Hepatocyte (in vitro differentiated cells): ENCODE measurements around the gene GGA2.

Source experiments
- EZH2 ChIP-seq: fragments of 200-600 bp; sonication (generic); IDR thresholded peaks from 2 replicates; pipeline ENCODE4 v1.6.1; 2016; ENCODE audit warnings: antibody characterized with exemption, mild to moderate bottlenecking, borderline replicate concordance
- TF ChIP-seq, protein P1 (sequence below): fragments of 200-600 bp; sonication (generic); IDR thresholded peaks from 2 replicates; pipeline ENCODE4 v1.5.1; 2016; ENCODE audit warnings: antibody characterized with exemption, mild to moderate bottlenecking; ENCODE audit not compliant: poor library complexity

DNA sequence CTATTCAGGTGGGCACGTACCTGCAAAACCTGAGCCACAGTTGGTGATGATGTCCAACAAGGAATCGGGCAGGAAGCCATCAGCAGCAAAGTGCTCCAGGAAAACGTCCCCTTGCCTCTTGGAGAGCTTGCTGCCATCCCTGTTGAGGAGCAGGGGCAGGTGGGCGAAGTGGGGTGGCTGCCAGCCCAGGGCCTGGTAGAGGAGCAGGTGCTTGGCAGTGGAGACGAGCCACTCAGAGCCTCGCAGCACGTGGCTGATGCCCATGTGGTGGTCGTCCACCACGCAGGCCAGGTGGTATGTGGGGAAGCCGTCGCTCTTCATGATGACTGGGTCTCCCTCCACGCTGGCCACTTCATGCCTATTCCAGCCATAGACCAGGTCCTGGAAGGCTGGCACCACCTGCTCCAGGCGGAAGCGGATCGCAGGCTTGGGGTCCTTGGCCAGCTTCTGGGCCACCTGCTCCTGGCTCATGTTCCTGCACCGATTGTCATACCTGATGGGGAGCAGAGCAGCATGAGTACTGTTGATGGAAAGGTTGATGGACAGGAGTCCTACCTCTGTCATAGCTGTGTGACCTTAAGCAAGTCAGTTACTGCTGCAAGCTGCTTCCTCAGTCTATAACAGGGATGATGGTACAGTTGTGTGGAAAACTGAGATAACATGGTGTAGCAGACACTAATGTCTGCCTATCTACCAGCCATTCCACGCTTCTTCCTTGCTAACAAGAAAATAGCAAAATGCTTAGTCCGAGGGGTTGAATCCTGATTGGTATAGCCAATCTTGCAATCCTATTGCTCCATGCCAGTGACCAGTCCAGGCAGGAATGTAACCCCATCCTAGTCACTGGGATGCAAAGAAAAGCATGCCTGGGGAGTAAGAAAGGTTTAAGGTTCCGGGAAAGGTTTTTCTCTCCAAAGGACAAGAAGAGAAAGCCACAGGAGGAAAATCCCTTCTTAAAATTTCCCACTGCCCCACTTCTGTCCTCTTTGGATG lies 24.9 kb upstream of the GGA2 start:
- TF ChIP-seq, protein P1, sequence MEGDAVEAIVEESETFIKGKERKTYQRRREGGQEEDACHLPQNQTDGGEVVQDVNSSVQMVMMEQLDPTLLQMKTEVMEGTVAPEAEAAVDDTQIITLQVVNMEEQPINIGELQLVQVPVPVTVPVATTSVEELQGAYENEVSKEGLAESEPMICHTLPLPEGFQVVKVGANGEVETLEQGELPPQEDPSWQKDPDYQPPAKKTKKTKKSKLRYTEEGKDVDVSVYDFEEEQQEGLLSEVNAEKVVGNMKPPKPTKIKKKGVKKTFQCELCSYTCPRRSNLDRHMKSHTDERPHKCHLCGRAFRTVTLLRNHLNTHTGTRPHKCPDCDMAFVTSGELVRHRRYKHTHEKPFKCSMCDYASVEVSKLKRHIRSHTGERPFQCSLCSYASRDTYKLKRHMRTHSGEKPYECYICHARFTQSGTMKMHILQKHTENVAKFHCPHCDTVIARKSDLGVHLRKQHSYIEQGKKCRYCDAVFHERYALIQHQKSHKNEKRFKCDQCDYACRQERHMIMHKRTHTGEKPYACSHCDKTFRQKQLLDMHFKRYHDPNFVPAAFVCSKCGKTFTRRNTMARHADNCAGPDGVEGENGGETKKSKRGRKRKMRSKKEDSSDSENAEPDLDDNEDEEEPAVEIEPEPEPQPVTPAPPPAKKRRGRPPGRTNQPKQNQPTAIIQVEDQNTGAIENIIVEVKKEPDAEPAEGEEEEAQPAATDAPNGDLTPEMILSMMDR = no peak
- no peak for TF ChIP-seq EZH2
